SK-N-SH treated with all-trans-retinoic acid at 6 μM for 48 hours (cell line): ENCODE data around the gene AMPH.

Experiments used
- ATAC-seq: fragments of 200-7000 bp; cut with Tn5 transposase; 3 replicates; pipeline ENCODE4 v1.9.1; 2020; ENCODE audit warnings: mild to moderate bottlenecking, moderate library complexity
- BACH2 ChIP-seq: fragments of 250-450 bp; sonication (Bioruptor Pico); IDR thresholded peaks from 2 replicates; pipeline ENCODE4 v1.9.0; 2021; ENCODE audit warnings: mild to moderate bottlenecking, borderline replicate concordance
- ESRRG ChIP-seq: fragments of 250-450 bp; sonication (Bioruptor Pico); IDR thresholded peaks from 2 replicates; pipeline ENCODE4 v1.6.1; 2021; ENCODE audit warnings: mild to moderate bottlenecking
- GLIS3 ChIP-seq: fragments of 250-450 bp; sonication (Bioruptor Pico); IDR thresholded peaks from 2 replicates; pipeline ENCODE4 v1.5.0; 2020; ENCODE audit warnings: mild to moderate bottlenecking, moderate library complexity
- ISL1 ChIP-seq: fragments of 250-450 bp; sonication (Bioruptor Pico); IDR thresholded peaks from 2 replicates; pipeline ENCODE4 v2.1.2; 2022; ENCODE audit warnings: mild to moderate bottlenecking, moderate library complexity
- OSR1 ChIP-seq: fragments of 250-450 bp; sonication (Bioruptor Pico); IDR thresholded peaks from 2 replicates; pipeline ENCODE4 v1.8.0; 2022; ENCODE audit warnings: moderate library complexity, mild to moderate bottlenecking, inconsistent platforms
- PPARA ChIP-seq: fragments of 250-450 bp; sonication (Bioruptor Pico); IDR thresholded peaks from 2 replicates; pipeline ENCODE4 v1.5.0; 2020; ENCODE audit warnings: mild to moderate bottlenecking, borderline replicate concordance
- SNAI2 ChIP-seq: fragments of 250-450 bp; sonication (Bioruptor Pico); IDR thresholded peaks from 2 replicates; pipeline ENCODE4 v1.5.0; 2020; ENCODE audit warnings: mild to moderate bottlenecking, moderate library complexity
- TCF4 ChIP-seq: fragments of 250-450 bp; sonication (Bioruptor Pico); IDR thresholded peaks from 2 replicates; pipeline ENCODE4 v1.8.0; 2021; ENCODE audit warnings: mild to moderate bottlenecking, moderate library complexity, borderline replicate concordance
- TOX ChIP-seq: fragments of 250-450 bp; sonication (Bioruptor Pico); IDR thresholded peaks from 2 replicates; pipeline ENCODE4 v1.8.0; 2021; ENCODE audit warnings: mild to moderate bottlenecking, moderate library complexity, borderline replicate concordance
- ZC3H10 ChIP-seq: fragments of 250-450 bp; sonication (Bioruptor Pico); IDR thresholded peaks from 2 replicates; pipeline ENCODE4 v1.5.1; 2021; ENCODE audit warnings: mild to moderate bottlenecking, moderate library complexity
- ZFP3 ChIP-seq: fragments of 250-450 bp; sonication (Bioruptor Pico); IDR thresholded peaks from 2 replicates; pipeline ENCODE4 v1.5.0; 2020; ENCODE audit warnings: mild to moderate bottlenecking, moderate library complexity
- ZFP30 ChIP-seq: fragments of 450-650 bp; formaldehyde crosslinking; IDR thresholded peaks from 2 replicates; pipeline ENCODE4 v1.5.0; 2022; ENCODE audit warnings: mild to moderate bottlenecking, moderate library complexity
- ZNF565 ChIP-seq: fragments of 450-650 bp; formaldehyde crosslinking; conservative IDR thresholded peaks from 2 replicates; pipeline ENCODE4 v1.5.0; 2020; ENCODE audit warnings: low read depth, mild to moderate bottlenecking, moderate library complexity
- ZNF70 ChIP-seq: fragments of 450-650 bp; formaldehyde crosslinking; IDR thresholded peaks from 2 replicates; pipeline ENCODE4 v1.5.0; 2020; ENCODE audit warnings: mild to moderate bottlenecking, moderate library complexity
- TF ChIP-seq, protein P1 (sequence below): fragments of 250-450 bp; sonication (Bioruptor Pico); IDR thresholded peaks from 2 replicates; pipeline ENCODE4 v1.5.0; 2020; ENCODE audit warnings: mild to moderate bottlenecking, moderate library complexity
- TF ChIP-seq, protein P2 (sequence below): fragments of 250-450 bp; sonication (Bioruptor Pico); IDR thresholded peaks from 2 replicates; pipeline ENCODE4 v1.5.1; 2021; ENCODE audit warnings: mild to moderate bottlenecking, moderate library complexity
- TF ChIP-seq, protein P3 (sequence below): fragments of 250-450 bp; sonication (Bioruptor Pico); IDR thresholded peaks from 2 replicates; pipeline ENCODE4 v1.8.0; 2021; ENCODE audit warnings: low read depth, mild to moderate bottlenecking, moderate library complexity, borderline replicate concordance
- TF ChIP-seq, protein P4 (sequence below): fragments of 250-450 bp; sonication (Bioruptor Pico); IDR thresholded peaks from 2 replicates; pipeline ENCODE4 v1.8.0; 2020; ENCODE audit warnings: mild to moderate bottlenecking, moderate library complexity, borderline replicate concordance
- TF ChIP-seq, protein P5 (sequence below): fragments of 250-450 bp; sonication (Bioruptor Pico); IDR thresholded peaks from 2 replicates; pipeline ENCODE4 v1.5.1; 2020; ENCODE audit warnings: low read depth, mild to moderate bottlenecking, moderate library complexity

Gene AMPH

DNA sequence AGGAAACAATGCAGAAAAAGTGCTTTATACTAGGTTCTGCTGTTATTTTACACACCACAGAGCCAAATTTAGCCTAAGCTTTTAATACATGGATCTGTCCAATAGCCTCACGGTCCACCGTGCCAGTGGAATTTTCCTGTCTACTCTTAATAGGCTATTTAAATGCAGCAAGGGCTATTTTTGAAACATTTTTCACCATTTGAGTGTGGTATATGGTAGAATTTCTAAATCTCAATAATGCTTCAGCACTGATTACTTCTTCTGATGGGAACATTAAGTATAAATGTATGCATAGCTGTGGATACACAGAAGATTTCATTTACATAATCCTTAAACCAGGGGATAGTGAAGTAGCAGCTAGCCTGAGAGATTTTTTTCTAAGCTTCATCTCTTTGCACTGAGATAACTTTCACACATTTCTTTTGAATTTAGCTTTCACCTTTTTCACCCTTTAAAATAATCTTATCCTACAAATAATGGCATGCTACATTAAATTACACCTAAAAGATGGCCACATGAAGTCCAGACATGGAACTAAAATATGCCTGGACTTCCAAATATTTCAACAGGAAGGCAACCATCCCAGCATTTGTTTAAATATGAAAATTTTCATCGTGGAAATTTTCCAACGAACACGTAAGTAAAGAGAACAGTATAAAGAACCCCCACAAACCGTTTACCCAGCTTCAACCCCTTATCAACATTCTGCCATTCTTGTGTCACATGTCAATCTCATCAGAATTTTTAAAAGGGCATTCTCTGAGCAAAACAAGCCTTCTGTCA, 45.4 kb downstream of the AMPH start:
- TF ChIP-seq, protein P1, sequence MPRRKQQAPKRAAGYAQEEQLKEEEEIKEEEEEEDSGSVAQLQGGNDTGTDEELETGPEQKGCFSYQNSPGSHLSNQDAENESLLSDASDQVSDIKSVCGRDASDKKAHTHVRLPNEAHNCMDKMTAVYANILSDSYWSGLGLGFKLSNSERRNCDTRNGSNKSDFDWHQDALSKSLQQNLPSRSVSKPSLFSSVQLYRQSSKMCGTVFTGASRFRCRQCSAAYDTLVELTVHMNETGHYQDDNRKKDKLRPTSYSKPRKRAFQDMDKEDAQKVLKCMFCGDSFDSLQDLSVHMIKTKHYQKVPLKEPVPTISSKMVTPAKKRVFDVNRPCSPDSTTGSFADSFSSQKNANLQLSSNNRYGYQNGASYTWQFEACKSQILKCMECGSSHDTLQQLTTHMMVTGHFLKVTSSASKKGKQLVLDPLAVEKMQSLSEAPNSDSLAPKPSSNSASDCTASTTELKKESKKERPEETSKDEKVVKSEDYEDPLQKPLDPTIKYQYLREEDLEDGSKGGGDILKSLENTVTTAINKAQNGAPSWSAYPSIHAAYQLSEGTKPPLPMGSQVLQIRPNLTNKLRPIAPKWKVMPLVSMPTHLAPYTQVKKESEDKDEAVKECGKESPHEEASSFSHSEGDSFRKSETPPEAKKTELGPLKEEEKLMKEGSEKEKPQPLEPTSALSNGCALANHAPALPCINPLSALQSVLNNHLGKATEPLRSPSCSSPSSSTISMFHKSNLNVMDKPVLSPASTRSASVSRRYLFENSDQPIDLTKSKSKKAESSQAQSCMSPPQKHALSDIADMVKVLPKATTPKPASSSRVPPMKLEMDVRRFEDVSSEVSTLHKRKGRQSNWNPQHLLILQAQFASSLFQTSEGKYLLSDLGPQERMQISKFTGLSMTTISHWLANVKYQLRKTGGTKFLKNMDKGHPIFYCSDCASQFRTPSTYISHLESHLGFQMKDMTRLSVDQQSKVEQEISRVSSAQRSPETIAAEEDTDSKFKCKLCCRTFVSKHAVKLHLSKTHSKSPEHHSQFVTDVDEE (CRISPR knock-in tag): no peak
- TF ChIP-seq, protein P2, sequence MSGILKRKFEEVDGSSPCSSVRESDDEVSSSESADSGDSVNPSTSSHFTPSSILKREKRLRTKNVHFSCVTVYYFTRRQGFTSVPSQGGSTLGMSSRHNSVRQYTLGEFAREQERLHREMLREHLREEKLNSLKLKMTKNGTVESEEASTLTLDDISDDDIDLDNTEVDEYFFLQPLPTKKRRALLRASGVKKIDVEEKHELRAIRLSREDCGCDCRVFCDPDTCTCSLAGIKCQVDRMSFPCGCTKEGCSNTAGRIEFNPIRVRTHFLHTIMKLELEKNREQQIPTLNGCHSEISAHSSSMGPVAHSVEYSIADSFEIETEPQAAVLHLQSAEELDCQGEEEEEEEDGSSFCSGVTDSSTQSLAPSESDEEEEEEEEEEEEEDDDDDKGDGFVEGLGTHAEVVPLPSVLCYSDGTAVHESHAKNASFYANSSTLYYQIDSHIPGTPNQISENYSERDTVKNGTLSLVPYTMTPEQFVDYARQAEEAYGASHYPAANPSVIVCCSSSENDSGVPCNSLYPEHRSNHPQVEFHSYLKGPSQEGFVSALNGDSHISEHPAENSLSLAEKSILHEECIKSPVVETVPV: no peak
- TF ChIP-seq TOX: no peak
- no peak for TF ChIP-seq BACH2 (CRISPR knock-in tag)
- ATAC-seq: no peak

DNA sequence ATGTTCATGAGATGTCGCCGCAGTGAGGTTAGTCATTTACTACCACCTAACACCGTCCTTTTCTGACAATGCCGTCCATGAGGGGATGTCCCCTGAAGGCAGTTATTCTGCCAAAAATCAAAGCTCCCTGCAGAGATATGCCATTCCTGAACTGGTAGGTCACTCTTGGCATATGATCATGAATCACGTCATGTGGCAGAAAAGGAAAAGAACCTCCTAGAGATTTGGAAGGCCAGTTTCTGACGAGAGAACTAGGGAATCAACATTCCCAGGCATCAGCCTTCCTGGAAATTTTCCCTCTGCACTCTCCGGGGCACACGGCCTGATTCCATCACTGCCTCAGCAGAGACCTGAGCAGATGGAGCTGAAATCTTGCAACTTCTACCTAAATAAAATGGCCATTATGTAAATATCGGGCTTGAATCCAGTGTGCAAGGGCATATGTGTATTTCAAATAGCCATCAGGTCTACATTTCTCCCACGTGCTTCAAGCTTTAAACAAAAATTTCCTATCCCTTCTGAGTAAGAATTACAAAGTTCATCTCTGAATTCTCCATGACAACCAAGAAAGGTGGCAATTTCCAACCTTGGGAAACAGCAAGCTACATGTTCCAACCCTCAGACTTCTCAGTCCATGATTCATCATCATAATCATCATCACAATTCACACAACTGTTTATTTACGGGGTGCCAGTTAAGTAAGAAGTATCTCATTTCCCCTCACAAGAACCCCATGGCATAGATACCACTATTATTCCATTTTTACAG, 46.5 kb downstream of the AMPH start:
- TF ChIP-seq GLIS3 (CRISPR knock-in tag) (no peak), ZFP30 (CRISPR knock-in tag) (no peak), BACH2 (CRISPR knock-in tag) (no peak), ESRRG (CRISPR knock-in tag) (no peak), ISL1 (CRISPR knock-in tag) (no peak), TOX (no peak), PPARA (CRISPR knock-in tag) (no peak), SNAI2 (CRISPR knock-in tag) (no peak), OSR1 (CRISPR knock-in tag) (no peak), ZC3H10 (CRISPR knock-in tag) (no peak), ZFP3 (CRISPR knock-in tag) (no peak), TCF4 (no peak)
- TF ChIP-seq, protein P3, sequence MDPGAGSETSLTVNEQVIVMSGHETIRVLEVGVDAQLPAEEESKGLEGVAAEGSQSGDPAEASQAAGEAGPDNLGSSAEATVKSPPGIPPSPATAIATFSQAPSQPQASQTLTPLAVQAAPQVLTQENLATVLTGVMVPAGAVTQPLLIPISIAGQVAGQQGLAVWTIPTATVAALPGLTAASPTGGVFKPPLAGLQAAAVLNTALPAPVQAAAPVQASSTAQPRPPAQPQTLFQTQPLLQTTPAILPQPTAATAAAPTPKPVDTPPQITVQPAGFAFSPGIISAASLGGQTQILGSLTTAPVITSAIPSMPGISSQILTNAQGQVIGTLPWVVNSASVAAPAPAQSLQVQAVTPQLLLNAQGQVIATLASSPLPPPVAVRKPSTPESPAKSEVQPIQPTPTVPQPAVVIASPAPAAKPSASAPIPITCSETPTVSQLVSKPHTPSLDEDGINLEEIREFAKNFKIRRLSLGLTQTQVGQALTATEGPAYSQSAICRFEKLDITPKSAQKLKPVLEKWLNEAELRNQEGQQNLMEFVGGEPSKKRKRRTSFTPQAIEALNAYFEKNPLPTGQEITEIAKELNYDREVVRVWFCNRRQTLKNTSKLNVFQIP (CRISPR knock-in tag): no peak
- TF ChIP-seq, protein P1 (CRISPR knock-in tag): no peak
- TF ChIP-seq, protein P4, sequence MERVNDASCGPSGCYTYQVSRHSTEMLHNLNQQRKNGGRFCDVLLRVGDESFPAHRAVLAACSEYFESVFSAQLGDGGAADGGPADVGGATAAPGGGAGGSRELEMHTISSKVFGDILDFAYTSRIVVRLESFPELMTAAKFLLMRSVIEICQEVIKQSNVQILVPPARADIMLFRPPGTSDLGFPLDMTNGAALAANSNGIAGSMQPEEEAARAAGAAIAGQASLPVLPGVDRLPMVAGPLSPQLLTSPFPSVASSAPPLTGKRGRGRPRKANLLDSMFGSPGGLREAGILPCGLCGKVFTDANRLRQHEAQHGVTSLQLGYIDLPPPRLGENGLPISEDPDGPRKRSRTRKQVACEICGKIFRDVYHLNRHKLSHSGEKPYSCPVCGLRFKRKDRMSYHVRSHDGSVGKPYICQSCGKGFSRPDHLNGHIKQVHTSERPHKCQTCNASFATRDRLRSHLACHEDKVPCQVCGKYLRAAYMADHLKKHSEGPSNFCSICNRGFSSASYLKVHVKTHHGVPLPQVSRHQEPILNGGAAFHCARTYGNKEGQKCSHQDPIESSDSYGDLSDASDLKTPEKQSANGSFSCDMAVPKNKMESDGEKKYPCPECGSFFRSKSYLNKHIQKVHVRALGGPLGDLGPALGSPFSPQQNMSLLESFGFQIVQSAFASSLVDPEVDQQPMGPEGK (CRISPR knock-in tag): no peak
- no peak for ATAC-seq

DNA sequence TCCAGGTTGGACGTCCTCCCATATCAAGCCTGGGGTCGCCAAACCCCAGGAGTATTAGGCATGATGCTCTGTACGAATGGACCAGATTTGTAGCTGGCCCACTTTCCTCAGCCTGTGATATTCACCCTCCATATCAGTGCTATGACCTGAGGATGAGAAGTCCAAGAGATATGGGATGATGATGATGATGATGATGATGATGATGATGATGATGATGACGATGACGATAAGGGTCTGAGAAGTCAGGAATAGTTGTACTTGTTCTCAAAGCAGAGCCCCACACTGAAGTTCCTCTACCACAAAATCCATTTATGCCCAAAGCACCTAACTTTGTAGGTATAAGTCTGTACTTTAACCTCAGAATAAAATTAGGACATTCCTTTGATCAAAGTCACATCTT, 50.7 kb downstream of the AMPH start:
- ATAC-seq: no peak
- TF ChIP-seq ZNF70 (CRISPR knock-in tag) (no peak), ZC3H10 (CRISPR knock-in tag) (no peak), ESRRG (CRISPR knock-in tag) (no peak), ZFP3 (CRISPR knock-in tag) (no peak), PPARA (CRISPR knock-in tag) (no peak), TCF4 (no peak), ZFP30 (CRISPR knock-in tag) (no peak), BACH2 (CRISPR knock-in tag) (no peak), ZNF565 (CRISPR knock-in tag) (no peak)
- TF ChIP-seq, protein P5, sequence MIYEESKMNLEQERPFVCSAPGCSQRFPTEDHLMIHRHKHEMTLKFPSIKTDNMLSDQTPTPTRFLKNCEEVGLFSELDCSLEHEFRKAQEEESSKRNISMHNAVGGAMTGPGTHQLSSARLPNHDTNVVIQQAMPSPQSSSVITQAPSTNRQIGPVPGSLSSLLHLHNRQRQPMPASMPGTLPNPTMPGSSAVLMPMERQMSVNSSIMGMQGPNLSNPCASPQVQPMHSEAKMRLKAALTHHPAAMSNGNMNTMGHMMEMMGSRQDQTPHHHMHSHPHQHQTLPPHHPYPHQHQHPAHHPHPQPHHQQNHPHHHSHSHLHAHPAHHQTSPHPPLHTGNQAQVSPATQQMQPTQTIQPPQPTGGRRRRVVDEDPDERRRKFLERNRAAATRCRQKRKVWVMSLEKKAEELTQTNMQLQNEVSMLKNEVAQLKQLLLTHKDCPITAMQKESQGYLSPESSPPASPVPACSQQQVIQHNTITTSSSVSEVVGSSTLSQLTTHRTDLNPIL: no peak
- TF ChIP-seq, protein P2: no peak
- TF ChIP-seq, protein P4 (CRISPR knock-in tag): no peak
